ENCODE measurements around the gene KBTBD3.
A peak's percentile ranks its signal among the peaks of the same experiment; 100 is the strongest.
"Not testable (repeated sequence)": the region's sequence is repeated elsewhere in the genome, so short reads cannot be mapped to it uniquely, and the experiment has no call there.

The KBTBD3 gene

DNA sequence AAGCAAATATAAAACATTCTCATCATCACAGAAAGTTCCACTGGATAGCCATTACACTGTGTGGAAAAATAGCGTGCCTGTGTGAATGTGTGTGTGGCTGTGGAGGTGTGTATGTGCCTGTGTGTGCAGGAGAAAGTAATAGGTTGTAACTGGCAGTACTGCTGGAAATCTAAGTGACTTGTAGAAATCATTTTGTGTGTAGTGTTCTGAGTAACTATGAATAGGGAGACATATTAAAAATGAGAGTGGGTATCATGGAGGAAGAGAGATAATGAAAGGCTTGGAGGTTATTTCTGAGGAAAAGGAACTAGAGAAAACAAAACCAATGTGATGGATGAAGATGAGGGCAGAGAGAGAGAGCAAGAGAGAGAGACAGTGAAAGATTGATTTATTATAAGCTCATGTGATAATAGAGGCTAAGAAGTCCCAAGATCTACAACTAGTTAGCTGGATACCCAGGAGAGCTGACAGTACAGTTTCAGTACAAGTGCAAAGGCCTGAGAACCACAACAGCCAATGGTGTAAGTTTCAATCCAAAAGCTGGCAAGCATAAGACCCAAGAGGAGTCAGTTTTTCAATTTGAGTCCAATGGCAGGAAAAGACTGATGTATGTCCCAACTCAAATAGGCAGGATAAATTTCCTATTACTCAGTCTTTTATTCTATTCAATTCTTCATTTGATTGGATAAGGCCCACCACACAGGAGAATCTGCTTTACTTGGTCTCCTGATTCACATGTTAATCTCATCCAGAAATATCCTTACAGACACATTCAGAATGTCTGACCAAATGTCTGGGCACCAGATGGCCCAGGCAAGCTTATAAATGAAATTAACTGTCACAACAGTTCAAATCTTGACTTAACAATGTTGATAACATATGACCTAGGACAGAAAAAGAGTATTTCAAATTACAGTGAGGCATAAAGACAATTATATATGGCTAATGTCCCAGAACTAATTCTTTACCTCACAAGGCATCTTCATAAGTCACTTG lies 14.9 kb downstream of the KBTBD3 start:
- DNase-seq (ENCODE audit: low read depth): no peak

DNA sequence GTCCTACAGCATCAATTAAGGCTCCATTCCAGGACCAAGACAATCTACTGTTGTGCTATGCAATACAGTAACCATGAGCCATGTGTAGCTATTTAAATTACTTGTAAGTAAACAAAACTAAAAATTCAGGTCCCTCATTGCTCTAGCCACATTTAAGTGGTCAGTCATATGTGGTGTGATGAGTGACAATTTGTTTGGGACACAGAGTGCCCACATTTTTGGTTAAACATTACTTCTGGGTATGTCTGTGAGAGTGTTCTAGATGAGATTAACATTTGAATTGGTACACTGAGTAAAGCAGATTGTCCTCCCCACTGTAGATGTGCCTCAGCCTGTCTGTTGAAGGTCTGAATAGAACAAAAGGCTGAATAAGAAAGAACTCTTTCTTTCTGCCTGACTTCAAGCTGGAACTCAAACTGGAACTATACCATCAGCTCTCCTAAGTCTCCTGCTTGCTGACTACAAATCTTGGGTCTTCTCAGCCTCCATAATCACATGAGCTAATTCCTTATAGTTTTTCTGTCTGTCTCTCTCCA lies 15.8 kb downstream of the KBTBD3 start:
- no peak for DNase-seq (ENCODE audit: low read depth)

DNA sequence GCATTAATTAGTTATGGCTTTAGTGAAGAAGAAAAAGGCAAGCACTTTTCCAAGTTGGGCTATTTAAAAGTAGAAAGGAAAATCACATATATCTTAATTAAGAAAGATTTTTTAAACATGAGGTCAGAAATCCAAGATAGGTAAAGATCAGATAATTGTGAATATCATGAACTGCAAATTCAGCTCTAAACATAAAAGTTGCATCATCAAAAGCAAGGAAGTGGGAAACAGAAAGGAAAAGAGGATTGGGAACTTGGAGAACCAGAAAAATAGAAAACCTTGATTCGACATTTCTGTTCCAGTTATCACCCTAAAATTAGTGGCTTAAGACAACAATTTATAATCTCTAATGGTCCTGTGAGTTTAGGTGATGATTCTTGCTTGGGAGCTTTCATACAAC lies 17.5 kb downstream of the KBTBD3 start:
- no peak for DNase-seq (ENCODE audit: low read depth)

DNA sequence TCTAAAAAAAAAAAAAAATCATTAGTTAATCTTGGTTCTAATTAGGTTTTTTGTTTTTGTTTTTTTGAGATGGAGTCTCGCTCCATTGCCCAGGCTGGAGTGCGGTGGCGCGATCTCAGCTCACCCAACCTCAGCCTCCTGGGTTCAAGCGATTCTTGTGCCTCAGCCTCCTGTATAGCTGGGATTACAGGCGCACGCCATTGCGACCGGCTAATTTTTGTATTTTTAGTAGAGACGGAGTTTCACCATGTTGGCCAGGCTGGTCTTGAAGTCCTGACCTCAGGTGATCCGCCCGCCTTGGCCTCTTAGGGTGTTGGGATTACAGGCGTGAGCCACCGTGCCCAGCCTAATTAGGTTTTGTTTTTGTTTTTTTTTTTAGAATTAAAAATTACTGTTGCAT lies 18.8 kb downstream of the KBTBD3 start:
- not testable (repeated sequence) for DNase-seq (ENCODE audit: low read depth)

DNA sequence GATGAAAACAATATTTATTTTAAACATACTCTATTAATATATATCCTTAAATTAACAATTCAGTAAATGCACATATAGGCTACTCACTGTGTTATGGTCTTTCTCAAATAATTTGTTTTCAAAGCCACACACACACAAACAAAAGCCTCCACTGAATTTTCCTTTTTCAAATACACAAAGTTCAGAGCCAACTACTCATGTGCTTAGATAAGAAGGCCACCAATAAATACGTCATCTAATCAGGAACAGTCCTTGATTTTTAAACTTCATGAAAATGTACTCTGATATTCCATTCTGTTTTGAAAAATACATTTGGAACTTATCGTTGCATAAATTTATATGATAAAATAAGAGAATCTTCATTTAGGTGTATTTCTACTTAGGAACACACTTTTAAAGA lies 26.0 kb downstream of the KBTBD3 start:
- no peak for DNase-seq (ENCODE audit: low read depth)

DNA sequence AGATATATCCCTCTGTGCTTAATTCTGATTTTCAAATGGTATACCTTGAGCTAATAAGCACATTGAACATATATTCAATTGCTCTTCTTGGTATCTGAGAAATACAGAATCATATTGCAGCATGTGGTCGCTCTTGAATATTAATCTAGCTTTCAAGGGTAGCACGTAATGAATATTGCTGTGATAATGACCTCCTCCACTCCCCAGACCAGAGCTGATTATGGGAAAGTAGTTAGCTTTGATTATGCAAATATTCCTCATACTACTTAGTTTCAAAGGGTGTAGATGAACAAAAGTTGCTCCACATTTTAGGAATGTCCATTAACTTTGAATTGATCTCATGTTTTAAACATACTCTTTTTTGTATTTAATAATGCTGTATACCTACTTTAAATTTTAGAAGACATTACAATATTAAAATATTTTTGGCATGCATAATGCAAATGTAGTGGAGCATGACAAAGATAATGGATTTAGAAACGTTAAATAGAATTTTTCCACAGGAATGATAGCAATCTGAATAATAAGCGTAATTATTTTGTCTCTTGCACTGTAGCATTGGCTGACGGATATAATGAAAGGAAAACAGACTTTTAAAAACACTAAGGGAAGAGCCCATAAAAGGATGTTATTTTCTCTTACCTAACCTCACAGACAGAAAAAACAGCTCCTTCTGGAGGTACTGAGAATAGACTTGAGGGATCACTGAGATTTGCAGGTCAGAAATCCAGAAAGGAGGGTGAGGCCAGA lies 27.2 kb downstream of the KBTBD3 start:
- no peak for DNase-seq (ENCODE audit: low read depth)

DNA sequence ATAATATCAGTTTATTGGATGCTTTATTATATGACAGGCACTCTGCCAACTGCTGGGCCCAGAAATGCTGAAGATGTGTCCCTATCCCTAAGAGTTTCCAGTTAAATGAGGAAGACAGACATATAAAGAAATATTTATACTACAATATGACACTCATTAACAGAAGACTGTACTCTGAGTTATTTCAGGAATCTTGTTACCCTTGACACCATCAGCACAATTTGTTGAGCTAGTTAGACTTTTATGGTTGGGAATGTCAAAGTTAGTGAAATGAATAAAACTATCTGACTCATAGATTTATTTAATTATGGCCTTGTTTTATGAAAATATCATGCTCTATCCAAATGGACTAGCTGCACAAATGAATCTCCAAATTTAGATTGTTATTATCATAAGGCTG lies 29.5 kb downstream of the KBTBD3 start:
- no peak for DNase-seq (ENCODE audit: low read depth)

DNA sequence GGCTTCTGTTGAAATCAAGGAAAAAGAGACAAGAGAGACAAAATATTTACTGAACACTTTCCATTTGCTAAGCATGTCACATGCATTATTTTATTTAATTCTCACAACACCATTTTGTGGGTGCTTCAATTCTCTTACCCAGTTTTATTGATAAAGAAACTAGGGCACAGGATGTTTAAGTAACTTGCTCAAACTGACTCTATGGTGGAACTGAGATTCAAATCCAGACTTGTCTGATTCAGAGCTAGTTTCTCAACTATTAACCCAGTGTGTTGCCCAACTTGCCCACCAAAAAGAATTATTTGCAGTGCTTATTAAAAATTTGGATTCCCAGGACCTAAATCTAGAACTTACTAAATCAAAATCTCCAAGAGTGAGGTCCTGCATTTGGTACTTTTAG lies 33.6 kb downstream of the KBTBD3 start:
- DNase-seq (ENCODE audit: low read depth): no peak

DNA sequence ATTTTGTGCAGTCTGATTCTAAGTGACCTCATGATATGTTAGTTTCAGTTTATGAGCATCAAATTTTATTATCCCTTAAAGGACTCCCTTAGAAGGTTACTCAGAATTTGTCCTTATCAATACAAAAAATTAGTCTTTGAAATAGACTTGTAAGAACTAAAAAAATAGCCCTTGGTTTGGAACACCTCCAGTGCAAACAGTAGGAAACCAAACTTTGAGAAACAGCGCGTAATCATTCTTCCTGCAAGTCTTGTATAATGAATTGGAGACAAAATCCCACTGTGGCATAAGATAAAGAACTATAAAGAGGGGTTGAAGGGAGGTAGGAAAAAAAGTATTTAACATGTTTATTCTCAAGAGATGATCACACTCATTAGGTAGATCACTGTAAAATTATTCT lies 44.3 kb downstream of the KBTBD3 start:
- DNase-seq (ENCODE audit: low read depth): no peak

DNA sequence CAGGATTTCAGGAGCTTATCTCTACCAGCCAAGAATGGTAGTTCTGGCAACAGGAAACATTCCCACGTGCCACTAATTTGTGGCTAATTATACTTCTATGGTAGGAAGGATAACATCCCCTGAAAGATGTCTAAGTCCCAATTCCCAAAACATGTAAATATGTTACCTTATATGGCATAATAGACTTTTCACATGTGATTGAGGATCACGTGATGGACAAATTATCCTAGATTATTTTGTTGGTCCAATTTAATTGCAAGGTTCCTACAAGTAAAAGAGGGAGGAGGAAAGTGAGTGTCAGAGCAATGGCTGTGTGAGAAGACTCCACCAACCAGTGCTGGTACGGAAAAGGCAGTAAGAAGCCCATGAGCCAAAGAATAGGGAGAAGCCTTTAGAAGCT lies 45.2 kb downstream of the KBTBD3 start:
- DNase-seq (ENCODE audit: low read depth): no peak

DNA sequence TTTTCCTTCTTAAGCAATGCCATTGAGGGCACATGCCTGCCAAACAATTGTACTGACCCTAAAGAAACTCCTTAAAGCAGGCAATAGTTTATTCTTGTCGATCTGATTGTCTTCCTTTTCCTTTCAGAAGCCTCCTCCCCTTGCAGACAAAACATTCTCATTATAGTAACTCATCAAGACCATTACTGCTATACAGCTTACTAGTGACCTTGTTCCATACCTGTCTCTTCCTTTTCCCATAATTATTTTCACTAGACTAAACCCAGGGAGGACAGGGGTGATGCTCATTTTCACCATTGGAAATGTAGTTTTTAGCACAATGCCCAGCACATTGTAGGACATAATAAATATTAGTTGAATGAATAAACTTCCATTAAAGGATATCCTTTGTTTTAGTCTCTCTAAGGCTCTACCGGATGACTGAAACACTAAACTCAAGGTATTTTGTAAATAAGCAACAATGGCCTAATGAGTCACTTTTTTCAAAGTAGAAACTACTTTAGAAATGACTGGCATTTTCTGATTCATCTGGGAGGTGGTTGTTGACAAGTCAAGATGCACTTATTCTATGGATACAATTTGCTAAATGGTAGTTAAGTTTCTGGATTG lies 45.8 kb downstream of the KBTBD3 start:
- no peak for DNase-seq (ENCODE audit: low read depth)

DNA sequence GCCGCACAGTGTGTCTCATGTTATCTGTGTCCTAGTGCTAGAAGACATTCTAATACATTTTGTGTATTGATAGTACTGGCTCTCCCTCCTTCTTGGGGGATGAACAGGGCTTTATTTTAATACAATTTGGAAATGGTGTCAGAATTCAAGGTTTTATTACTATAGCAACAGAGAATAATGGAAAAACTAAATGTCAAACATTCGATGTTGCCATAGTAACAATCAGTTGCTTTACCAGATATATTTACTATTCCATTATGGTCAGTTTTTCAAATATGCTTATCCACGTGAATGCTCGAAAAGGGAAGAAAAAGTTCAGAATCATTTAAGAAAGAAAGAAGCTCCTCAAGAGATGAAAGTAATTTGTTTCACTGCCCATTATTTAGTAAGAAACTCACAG lies 46.5 kb downstream of the KBTBD3 start:
- no peak for DNase-seq (ENCODE audit: low read depth)

DNA sequence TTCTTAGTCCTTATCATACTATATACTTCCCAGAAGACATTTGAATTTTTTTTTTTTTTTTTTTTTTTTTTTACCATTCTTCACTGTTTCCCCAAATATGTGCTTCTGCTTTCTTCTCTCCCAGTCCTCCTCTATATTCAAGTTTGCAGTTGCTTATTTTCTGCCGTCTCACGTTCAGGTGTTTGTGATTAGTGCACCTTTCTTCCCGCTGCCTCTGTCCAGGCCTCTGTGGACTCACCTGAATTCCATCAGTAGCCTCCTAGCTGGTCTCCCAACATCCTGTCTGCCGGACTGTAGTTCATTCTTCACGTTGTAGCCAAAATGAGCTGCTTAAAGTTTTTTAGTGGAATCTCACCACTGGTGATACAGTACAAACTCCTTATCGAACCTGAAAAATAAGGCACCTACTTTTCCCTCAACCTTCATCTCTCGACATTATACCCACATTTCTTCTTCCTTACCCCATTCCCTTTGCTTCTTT lies 54.3 kb downstream of the KBTBD3 start:
- no peak for DNase-seq (ENCODE audit: low read depth)

DNA sequence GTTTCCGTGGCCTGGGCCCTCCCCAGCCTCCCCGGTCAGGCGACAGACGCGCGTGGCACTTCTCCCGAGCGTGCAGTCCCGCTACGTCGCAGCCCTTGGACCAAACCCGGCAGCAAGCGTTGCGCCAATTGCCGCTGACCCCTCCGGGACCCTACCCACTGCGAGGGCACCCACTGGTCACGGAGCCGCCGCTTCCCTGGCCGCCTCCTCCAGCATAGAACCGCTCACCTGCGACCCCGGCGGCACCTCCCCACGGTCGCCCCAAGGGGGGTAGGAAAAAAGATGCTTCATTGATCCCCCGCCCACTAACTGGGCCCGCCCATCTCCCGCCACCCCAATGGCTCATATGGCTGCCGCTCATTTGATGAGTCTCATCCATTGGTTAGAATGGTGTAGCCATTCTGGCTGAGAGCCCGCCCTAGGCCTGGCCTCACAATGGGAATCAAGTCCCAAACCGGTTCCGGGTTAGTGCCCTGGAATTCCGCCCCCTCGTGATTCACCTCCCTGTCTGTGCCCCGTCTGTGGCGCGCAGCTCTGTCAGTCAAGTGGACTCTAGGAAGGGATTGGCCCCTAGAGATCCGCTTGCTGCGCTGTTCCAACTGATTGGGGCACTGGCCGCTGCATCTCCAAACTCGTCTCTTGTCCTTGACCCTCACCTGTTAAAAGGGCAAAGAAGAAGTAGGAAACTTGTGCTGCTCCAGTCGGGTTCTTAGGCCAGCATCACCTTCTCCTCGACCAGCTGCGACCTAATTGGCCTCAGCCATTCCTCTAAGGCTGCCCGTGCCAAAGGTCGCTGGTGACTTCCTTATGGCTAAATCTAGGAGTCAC lies 55.0 kb downstream of the KBTBD3 start, which contains the start of gene MSANTD4:
Gene MSANTD4 (minus strand): TSS at position 274 of the 828 bp plus-strand sequence. CDS start 11,323 bp downstream, outside the sequence.
- DNase-seq (ENCODE audit: low read depth): peak; percentile 94

DNA sequence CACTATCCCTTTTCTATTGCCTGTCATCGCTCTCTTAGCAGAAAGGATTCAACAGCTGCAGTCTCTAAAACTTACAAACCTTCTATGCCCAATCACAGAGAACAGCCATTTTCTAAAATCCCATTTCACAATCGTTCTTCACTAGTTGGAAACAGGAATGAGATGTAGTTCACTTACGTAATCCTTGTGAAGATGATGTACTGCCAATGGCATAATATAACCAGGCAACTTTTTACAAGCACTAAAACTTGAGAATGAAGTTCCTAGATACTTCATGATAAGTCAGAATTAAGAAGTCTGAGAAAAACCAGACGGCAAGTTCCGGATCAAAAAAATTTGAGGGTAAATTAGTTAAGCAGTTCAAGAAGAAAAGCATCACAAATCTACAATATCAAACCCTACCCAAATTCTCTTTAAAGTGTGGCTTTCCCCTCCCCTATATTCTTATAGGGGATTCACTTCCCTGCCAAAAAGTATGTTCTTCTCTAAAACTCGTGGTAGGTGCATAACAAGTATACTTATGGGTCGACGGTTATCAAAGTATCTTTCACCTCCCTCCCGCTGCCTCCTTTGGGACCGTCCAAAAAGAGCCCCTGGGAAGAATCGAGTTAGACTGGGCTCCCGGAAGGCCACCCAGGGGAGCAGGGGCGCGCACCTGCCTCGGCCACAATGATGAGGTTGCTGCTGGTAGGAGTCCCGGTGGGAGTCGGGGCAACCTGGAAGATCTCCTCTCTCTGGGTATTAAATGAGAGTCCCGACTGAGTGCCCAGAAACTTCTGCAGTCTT lies 55.8 kb downstream of the KBTBD3 start:
- no peak for DNase-seq (ENCODE audit: low read depth)

DNA sequence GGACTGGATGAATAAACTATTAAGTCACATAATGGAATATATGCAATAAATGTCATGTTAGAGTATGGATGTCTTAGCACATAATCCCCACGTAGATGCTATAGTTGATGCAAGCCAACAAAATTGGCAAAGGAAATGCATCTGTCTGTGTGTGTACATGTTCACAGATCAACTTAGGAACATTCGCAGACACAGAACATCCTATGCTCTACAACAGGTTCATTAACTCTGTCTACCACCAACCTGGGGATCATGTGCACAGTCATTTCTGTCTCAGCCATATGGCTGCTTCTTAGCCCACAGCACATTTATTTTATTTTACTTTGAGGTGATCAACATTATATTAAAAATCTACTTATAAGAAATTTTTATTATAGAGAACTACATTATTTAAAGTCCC lies 60.1 kb downstream of the KBTBD3 start:
- DNase-seq (ENCODE audit: low read depth): no peak

DNA sequence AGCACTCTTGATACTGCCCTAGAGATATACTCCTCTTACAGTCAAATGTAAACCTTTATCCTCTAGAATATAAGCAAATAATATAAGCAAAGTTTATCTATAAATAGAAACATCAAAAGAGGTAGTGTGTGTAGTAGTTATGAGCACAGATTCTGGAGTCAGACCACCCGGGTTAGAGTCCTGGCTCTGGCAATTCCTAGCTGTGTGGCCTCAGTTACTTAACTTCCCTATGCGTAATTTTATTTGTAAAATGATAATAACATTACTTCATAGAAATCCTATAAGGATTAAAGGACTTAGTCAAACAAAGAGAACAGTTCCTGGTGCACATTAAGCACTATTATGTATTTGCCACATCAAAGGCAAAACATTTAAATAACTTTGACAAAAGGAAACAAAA lies 62.1 kb downstream of the KBTBD3 start:
- DNase-seq (ENCODE audit: low read depth): no peak

DNA sequence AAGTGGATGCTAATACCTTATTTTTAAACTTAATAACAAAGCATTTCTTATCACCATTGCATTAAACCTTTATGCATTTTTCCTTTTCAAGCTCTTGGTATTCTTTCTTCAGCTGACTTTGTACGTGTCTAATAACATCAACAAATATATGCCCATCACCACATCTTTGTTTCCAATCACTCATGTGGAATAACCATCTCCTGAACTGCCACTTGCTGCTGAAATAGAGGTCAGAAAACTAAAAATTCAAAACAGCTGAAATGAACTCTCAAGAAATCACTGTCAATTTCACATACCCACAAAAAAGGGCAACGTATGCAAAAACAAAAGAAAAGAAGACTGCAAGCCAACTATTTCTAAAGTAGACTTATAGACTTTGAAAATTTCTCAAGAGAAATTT lies 62.5 kb downstream of the KBTBD3 start:
- DNase-seq (ENCODE audit: low read depth): no peak

DNA sequence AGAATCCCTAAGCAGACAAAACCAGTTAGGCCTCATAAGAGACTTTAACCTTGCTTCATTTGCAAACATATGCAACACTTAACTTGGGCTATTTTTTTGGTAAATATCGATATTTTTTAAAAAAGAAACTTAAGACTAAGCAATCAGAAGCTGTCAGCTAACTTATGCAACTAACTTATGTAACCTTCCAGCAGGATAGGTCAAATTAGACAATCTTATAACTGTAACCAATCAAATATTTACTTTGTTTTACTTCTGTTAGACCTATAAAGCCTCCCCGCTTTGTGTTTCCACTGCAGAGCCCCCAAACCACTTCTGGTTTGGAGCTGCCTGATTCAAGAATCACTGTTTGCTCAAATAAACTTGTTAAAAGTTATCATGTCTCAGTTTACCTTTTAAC lies 63.1 kb downstream of the KBTBD3 start:
- DNase-seq (ENCODE audit: low read depth): no peak

DNA sequence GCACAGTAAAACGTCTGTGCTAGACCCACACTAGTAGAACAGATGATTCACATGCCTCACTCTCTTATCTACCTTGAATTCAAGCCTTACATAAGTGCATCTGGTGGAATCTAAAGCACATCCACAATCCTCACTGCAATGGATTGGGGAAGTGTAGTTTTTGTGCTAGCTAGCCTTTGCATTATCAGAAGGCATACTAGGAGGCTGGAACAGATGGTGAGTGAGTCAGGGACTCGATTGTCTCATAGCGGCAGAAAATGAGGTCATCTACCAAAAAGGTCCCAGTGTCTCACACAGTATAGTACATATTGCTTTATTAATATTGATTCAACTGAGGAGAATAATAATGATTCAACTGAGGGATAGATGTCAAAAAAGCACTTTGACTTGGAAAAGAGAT lies 64.4 kb downstream of the KBTBD3 start:
- DNase-seq (ENCODE audit: low read depth): no peak

DNA sequence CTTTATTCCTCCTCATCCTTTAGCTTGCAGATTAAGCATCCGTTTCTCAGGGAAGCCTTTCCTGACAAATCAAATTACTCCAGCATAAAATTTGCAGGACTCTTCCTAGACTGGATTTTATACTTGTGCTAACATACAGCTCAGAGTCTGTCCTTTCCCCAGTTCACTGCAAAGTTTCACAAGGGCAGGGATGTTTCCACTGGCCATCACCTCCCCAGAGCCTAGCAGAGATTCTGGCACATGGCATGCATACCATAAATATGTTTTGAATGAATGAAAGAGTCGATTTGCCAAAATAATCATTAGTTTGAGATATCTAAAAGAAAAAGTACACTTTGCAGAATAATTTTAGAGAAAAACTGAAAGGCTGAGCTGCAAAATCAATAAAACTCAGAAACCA lies 65.7 kb downstream of the KBTBD3 start:
- no peak for DNase-seq (ENCODE audit: low read depth)

All from T-helper 22 cell (primary cell).